NCI-H2107 (cell line): ENCODE results near the gene FAM111A.

Experiments used
- DNase-seq: peaks from one replicate; lab custom pipeline; 2025; lab: John Stamatoyannopoulos, UW

FAM111A gene

GRCh38 chr11:59200423-59200746, 57.7 kb downstream of the FAM111A start:
- no peak for DNase-seq

- DNase-seq = no peak
Measured at GRCh38 chr11:59201353-59201752, 58.7 kb downstream of the FAM111A start.
